SK-N-SH (cell line): Measurements from ENCODE around the gene MBP. TPM values are rescaled to one million over a fixed set of nuclear protein-coding genes. Genes with fewer than 3 reads are reported as not detected.

Experiments
- CTCF ChIA-PET: fragments of 300-600, 350-600 bp; formaldehyde crosslinking; extraction: SDS; loops from one replicate; lab custom pipeline; 2021; lab: Yijun Ruan, JAX
- POLR2A ChIA-PET: fragments of 350-600 bp; sonication (Branson Sonifier 250); formaldehyde crosslinking; extraction: SDS; loops from one replicate; lab custom pipeline; 2020; ENCODE audit warnings: antibody characterized with exemption, inconsistent platforms; lab: Yijun Ruan, JAX
- DNase-seq: peaks from one replicate; pipeline ENCODE4 v3.0.0; 2012
- H2AFZ ChIP-seq: fragments of 200-600 bp; sonication (generic); 2 replicates; pipeline ENCODE4 v1.8.1; 2016; ENCODE audit warnings: antibody characterized with exemption, mild to moderate bottlenecking, low read depth
- H3F3A ChIP-seq: fragments of 200-600 bp; sonication (generic); replicated peaks from 2 replicates; pipeline ENCODE3; 2016; ENCODE audit warnings: antibody characterized with exemption, mild to moderate bottlenecking; ENCODE audit not compliant: insufficient read depth
- H3K27ac ChIP-seq, 2 experiments: fragments of 200-500 bp in 1 of 2; fragments of 200-600 bp in 1 of 2; sonication (Bioruptor generic) in 1 of 2; sonication (generic), shearing (Covaris generic) in 1 of 2; 2 replicates each; pipeline versions ENCODE4 v1.5.1 to v1.6.1; 2014 to 2016; ENCODE audit warnings: low read depth in 2 of 2, inconsistent platforms in 1 of 2, low read length in 1 of 2, mild to moderate bottlenecking in 1 of 2, mixed read lengths in 1 of 2
- H3K27me3 ChIP-seq: fragments of 200-600 bp; sonication (generic), shearing (Covaris generic); 2 replicates; pipeline ENCODE4 v1.6.1; 2016; ENCODE audit warnings: mixed run types; ENCODE audit not compliant: insufficient read depth
- H3K36me3 ChIP-seq, 2 experiments: fragments of 200-500 bp in 1 of 2; fragments of 200-600 bp in 1 of 2; sonication (Bioruptor generic) in 1 of 2; sonication (generic) in 1 of 2; replicated peaks in 1 of 2; 2 replicates each; pipeline versions ENCODE3 to v1.5.1; 2014 to 2016; ENCODE audit warnings: low read length in 1 of 2, mild to moderate bottlenecking in 1 of 2; ENCODE audit not compliant: insufficient read depth in 2 of 2, control insufficient read depth in 1 of 2
- H3K4me1 ChIP-seq, 2 experiments: fragments of 200-500 bp in 1 of 2; fragments of 200-600 bp in 1 of 2; sonication (Bioruptor generic) in 1 of 2; sonication (generic), shearing (Covaris generic) in 1 of 2; 2 replicates each; pipeline versions ENCODE4 v1.5.1 to v1.6.1; 2014 to 2016; ENCODE audit warnings: low read depth in 1 of 2, low read length in 1 of 2, mixed run types in 1 of 2; ENCODE audit not compliant: insufficient read depth in 2 of 2, control insufficient read depth in 1 of 2
- H3K4me2 ChIP-seq: fragments of 200-600 bp; sonication (generic), shearing (Covaris generic); 2 replicates; pipeline ENCODE4 v1.6.1; 2017; ENCODE audit warnings: mixed run types
- H3K4me3 ChIP-seq, 2 experiments: fragments of 200-500 bp in 1 of 2; fragments of 200-600 bp in 1 of 2; sonication (Bioruptor generic) in 1 of 2; sonication (generic), shearing (Covaris generic) in 1 of 2; 2 replicates each; pipeline versions ENCODE4 v1.5.1 to v1.8.1; 2014 to 2016; ENCODE audit warnings: low read depth in 2 of 2, inconsistent platforms in 1 of 2, low read length in 1 of 2, mild to moderate bottlenecking in 1 of 2, mixed read lengths in 1 of 2, moderate library complexity in 1 of 2
- H3K79me2 ChIP-seq: fragments of 200-600 bp; sonication (generic); 2 replicates; pipeline ENCODE4 v1.8.1; 2017; ENCODE audit warnings: mild to moderate bottlenecking; ENCODE audit not compliant: insufficient read depth
- H3K9ac ChIP-seq: fragments of 200-600 bp; sonication (generic); 2 replicates; pipeline ENCODE4 v1.6.1; 2017; ENCODE audit warnings: mixed run types
- H3K9me2 ChIP-seq: fragments of 200-600 bp; sonication (generic); 2 replicates; pipeline ENCODE4 v1.6.1; 2017; ENCODE audit warnings: mixed run types
- H3K9me3 ChIP-seq: fragments of 200-600 bp; sonication (generic); 2 replicates; pipeline ENCODE4 v1.6.1; 2017; ENCODE audit warnings: mixed run types, mild to moderate bottlenecking, moderate library complexity
- H4K20me1 ChIP-seq: fragments of 200-600 bp; sonication (generic); 2 replicates; pipeline ENCODE4 v1.6.1; 2017; ENCODE audit warnings: mild to moderate bottlenecking, mixed run types; ENCODE audit not compliant: insufficient read depth
- CHD2 ChIP-seq: fragments of 150-350 bp; IDR thresholded peaks from 2 replicates; pipeline ENCODE4 v1.6.1; 2018; ENCODE audit warnings: low read length; ENCODE audit not compliant: partially characterized antibody
- ELF1 ChIP-seq: IDR thresholded peaks from 2 replicates; pipeline ENCODE4 v1.4.0; 2012
- EP300 ChIP-seq, 2 experiments: IDR thresholded peaks; 2 replicates each; pipeline versions ENCODE4 v1.4.0 to v1.6.1; 2012; ENCODE audit warnings: borderline replicate concordance in 1 of 2, low read depth in 1 of 2, low read length in 1 of 2
- EZH2phosphoT487 ChIP-seq: fragments of 200-600 bp; sonication (generic); IDR thresholded peaks from 2 replicates; pipeline ENCODE4 v1.6.1; 2017; ENCODE audit warnings: low read depth, mixed run types, mild to moderate bottlenecking, antibody characterized with exemption, moderate library complexity, borderline replicate concordance
- FOSL2 ChIP-seq: IDR thresholded peaks from 2 replicates; pipeline ENCODE4 v1.4.0; 2012; ENCODE audit warnings: low read depth, mild to moderate bottlenecking, moderate library complexity, borderline replicate concordance
- FOXJ3 ChIP-seq: sonication (generic); formaldehyde crosslinking; IDR thresholded peaks from 2 replicates; pipeline ENCODE4 v1.5.1; 2020; ENCODE audit warnings: mild to moderate bottlenecking, missing genetic modification reagents
- FOXM1 ChIP-seq: IDR thresholded peaks from 2 replicates; pipeline ENCODE4 v1.4.0; 2012; ENCODE audit warnings: low read depth, mild to moderate bottlenecking
- GABPA ChIP-seq: IDR thresholded peaks from 2 replicates; pipeline ENCODE4 v1.4.0; 2012; ENCODE audit warnings: low read depth, mild to moderate bottlenecking
- GATA2 ChIP-seq: sonication (generic); formaldehyde crosslinking; IDR thresholded peaks from 2 replicates; pipeline ENCODE4 v1.5.0; 2020; ENCODE audit warnings: mild to moderate bottlenecking, missing genetic modification reagents
- JUND ChIP-seq: IDR thresholded peaks from 2 replicates; pipeline ENCODE4 v1.4.0; 2012
- MXI1 ChIP-seq: IDR thresholded peaks from 2 replicates; pipeline ENCODE4 v1.6.1; 2012; ENCODE audit warnings: mild to moderate bottlenecking, low read depth, low read length, improper control_type of control experiment
- NFIC ChIP-seq: IDR thresholded peaks from 2 replicates; pipeline ENCODE4 v1.4.0; 2012; ENCODE audit warnings: borderline replicate concordance
- NRF1 ChIP-seq: IDR thresholded peaks from 2 replicates; pipeline ENCODE4 v1.6.1; 2012; ENCODE audit warnings: low read depth, mild to moderate bottlenecking, low read length
- POLR2AphosphoS5 ChIP-seq: IDR thresholded peaks from 2 replicates; pipeline ENCODE4 v1.6.1; 2012; ENCODE audit warnings: low read depth, low read length
- RAD21 ChIP-seq: IDR thresholded peaks from 2 replicates; pipeline ENCODE4 v1.6.1; 2012; ENCODE audit warnings: mild to moderate bottlenecking, low read length
- RCOR1 ChIP-seq: fragments of 150-350 bp; IDR thresholded peaks from 2 replicates; pipeline ENCODE4 v1.6.1; 2017; ENCODE audit warnings: antibody characterized with exemption, low read length
- RFX5 ChIP-seq: IDR thresholded peaks from 2 replicates; pipeline ENCODE4 v1.6.1; 2012; ENCODE audit warnings: mild to moderate bottlenecking, improper control_type of control experiment, low read length
- SIN3A ChIP-seq: IDR thresholded peaks from 2 replicates; pipeline ENCODE4 v1.6.1; 2012; ENCODE audit warnings: low read depth, mild to moderate bottlenecking, low read length, moderate library complexity, borderline replicate concordance
- SMC3 ChIP-seq: IDR thresholded peaks from 2 replicates; pipeline ENCODE4 v1.6.1; 2012; ENCODE audit warnings: low read depth, low read length, improper control_type of control experiment
- TAF1 ChIP-seq: IDR thresholded peaks from 2 replicates; pipeline ENCODE4 v1.6.1; 2012; ENCODE audit warnings: low read depth, mild to moderate bottlenecking, low read length, moderate library complexity, borderline replicate concordance
- TCF12 ChIP-seq: IDR thresholded peaks from 2 replicates; pipeline ENCODE4 v1.4.0; 2012
- TEAD4 ChIP-seq: IDR thresholded peaks from 2 replicates; pipeline ENCODE4 v1.4.0; 2012; ENCODE audit warnings: mild to moderate bottlenecking, borderline replicate concordance; ENCODE audit not compliant: insufficient read depth
- YY1 ChIP-seq: IDR thresholded peaks from 2 replicates; pipeline ENCODE4 v1.4.0; 2012; ENCODE audit warnings: low read depth, mild to moderate bottlenecking
- WGBS: methylation state at CpG from one replicate; pipeline ENCODE4 v1.1.6; 2017; ENCODE audit warnings: low lambda C conversion rate; 5-methylcytosine and 5-hydroxymethylcytosine counted together
- polyA plus RNA-seq, 3 experiments: library from polyadenylated mRNA; depleted of rRNA; stranded (reverse); fragments of >200 nt; gene quantifications; 2 replicates each; pipeline ENCODE4 v1.2.3, GENCODE V29; 2012
- TF ChIP-seq, protein P1 (sequence below): IDR thresholded peaks from 2 replicates; pipeline ENCODE4 v1.4.0; 2012; ENCODE audit warnings: low read depth, borderline replicate concordance
- TF ChIP-seq, protein P2 (sequence below): fragments of 150-350 bp; IDR thresholded peaks from 2 replicates; pipeline ENCODE4 v1.6.1; 2016; ENCODE audit warnings: mild to moderate bottlenecking, low read depth, low read length
- TF ChIP-seq, protein P3 (sequence below): IDR thresholded peaks from 2 replicates; pipeline ENCODE4; 2012
- TF ChIP-seq, protein P4 (sequence below): fragments of 150-350 bp; IDR thresholded peaks from 2 replicates; pipeline ENCODE4 v1.6.1; 2017; ENCODE audit warnings: antibody characterized with exemption, low read length, low read depth, borderline replicate concordance
- TF ChIP-seq, protein P5 (sequence below): IDR thresholded peaks from 2 replicates; pipeline ENCODE4 v1.4.0; 2012; ENCODE audit warnings: low read depth
- TF ChIP-seq, protein P6 (sequence below): fragments of 200-600 bp; sonication (generic); IDR thresholded peaks from 2 replicates; pipeline ENCODE4 v1.6.1; 2017; ENCODE audit warnings: antibody characterized with exemption, mild to moderate bottlenecking, moderate library complexity

MBP gene
- polyA plus RNA-seq, 1 of the 3 experiments (the other 2 are of a cell fraction): 1.6 TPM

DNA sequence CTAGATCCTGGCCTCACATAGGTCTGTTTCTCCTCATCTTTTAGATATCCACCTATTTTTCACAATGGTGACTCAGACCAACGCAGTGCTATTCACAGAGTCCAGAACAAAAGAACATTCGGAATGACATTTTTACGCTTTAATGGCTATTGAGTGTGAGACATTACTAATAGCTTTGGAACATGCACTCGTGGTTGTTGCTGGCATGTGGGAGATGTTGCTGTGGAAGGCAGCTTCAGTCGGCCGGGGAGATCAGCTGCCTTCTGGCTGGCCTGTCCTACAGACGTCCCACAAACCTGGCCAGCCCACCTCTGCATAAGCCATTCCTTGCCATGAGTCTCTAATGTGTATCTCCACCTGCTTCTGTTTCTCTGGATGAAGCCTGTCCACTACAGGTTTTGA lies 3.4 kb downstream of the MBP start:
- 18% methylated on average over 7 of the region's 7 CpGs for WGBS
- H3K79me2 ChIP-seq: no peaks in the 10 kb centered on the region
- DNase-seq: no peak
- H3K9ac ChIP-seq: peak overlapping the region; percentile 19; the same call in 1 of the 2 replicates
- H3K9me2 ChIP-seq: no peaks in the 10 kb centered on the region
- no peaks in the 10 kb centered on the region for H4K20me1 ChIP-seq
- 0 out of 2 replicates have a peak, but pooled peaks cover 5% of the 10 kb centered on the region for H3K27me3 ChIP-seq
- H2AFZ ChIP-seq: no peak overlapping the region
- H3K27ac ChIP-seq: peak overlapping the region in 1 of 2 experiments; percentile 72; a peak in 3 of 4 replicates
- H3K9me3 ChIP-seq: no peaks in the 10 kb centered on the region
- peaks cover 0 to 5% of the 10 kb centered on the region in 2 experiments; a peak in 3 of 4 replicates for H3K4me1 ChIP-seq
- H3F3A ChIP-seq: peaks cover 12% of the 10 kb centered on the region
- 0 out of 2 replicates have a peak overlapping the region, but pooled peaks have one; percentile 15 for H3K4me2 ChIP-seq
- H3K4me3 ChIP-seq: no peak overlapping the region
- POLR2A ChIA-PET: no interaction called here
- H3K36me3 ChIP-seq: no peaks in the 10 kb centered on the region
- CTCF ChIA-PET: no interaction called here
- TF ChIP-seq FOXM1: no peak
- TF ChIP-seq ELF1: no peak
- TF ChIP-seq RCOR1: no peak
- TF ChIP-seq YY1: no peak
- TF ChIP-seq JUND: peak; percentile 82; the same call in 1 of the 2 replicates
- TF ChIP-seq, protein P1, sequence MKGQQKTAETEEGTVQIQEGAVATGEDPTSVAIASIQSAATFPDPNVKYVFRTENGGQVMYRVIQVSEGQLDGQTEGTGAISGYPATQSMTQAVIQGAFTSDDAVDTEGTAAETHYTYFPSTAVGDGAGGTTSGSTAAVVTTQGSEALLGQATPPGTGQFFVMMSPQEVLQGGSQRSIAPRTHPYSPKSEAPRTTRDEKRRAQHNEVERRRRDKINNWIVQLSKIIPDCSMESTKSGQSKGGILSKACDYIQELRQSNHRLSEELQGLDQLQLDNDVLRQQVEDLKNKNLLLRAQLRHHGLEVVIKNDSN: no peak
- peak; percentile 92 for TF ChIP-seq TCF12
- peak; percentile 50; the same call in 1 of the 2 replicates for TF ChIP-seq NFIC
- TF ChIP-seq GABPA: no peak
- TF ChIP-seq RAD21: no peak
- TF ChIP-seq, protein P2, sequence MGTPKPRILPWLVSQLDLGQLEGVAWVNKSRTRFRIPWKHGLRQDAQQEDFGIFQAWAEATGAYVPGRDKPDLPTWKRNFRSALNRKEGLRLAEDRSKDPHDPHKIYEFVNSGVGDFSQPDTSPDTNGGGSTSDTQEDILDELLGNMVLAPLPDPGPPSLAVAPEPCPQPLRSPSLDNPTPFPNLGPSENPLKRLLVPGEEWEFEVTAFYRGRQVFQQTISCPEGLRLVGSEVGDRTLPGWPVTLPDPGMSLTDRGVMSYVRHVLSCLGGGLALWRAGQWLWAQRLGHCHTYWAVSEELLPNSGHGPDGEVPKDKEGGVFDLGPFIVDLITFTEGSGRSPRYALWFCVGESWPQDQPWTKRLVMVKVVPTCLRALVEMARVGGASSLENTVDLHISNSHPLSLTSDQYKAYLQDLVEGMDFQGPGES: no peak
- no peak for TF ChIP-seq NRF1
- no peak for TF ChIP-seq GATA2 (CRISPR knock-in tag)
- TF ChIP-seq EP300 (IDR thresholded peaks at IDR 0.05; ENCODE audit: borderline replicate concordance in 1 of 2, low read depth in 1 of 2, low read length in 1 of 2): peak in 1 of 2 experiments; percentile 85; a peak in 2 of 4 replicates
- 0 out of 2 replicates have a peak, but pooled peaks have one; percentile 59 for TF ChIP-seq TEAD4
- TF ChIP-seq RFX5: no peak
- TF ChIP-seq SIN3A: no peak
- TF ChIP-seq, protein P3, sequence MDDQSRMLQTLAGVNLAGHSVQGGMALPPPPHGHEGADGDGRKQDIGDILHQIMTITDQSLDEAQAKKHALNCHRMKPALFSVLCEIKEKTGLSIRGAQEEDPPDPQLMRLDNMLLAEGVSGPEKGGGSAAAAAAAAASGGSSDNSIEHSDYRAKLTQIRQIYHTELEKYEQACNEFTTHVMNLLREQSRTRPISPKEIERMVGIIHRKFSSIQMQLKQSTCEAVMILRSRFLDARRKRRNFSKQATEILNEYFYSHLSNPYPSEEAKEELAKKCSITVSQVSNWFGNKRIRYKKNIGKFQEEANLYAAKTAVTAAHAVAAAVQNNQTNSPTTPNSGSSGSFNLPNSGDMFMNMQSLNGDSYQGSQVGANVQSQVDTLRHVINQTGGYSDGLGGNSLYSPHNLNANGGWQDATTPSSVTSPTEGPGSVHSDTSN: peak; percentile 78
- TF ChIP-seq FOSL2: peak; percentile 84
- TF ChIP-seq, protein P4, sequence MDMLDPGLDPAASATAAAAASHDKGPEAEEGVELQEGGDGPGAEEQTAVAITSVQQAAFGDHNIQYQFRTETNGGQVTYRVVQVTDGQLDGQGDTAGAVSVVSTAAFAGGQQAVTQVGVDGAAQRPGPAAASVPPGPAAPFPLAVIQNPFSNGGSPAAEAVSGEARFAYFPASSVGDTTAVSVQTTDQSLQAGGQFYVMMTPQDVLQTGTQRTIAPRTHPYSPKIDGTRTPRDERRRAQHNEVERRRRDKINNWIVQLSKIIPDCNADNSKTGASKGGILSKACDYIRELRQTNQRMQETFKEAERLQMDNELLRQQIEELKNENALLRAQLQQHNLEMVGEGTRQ: no peak
- TF ChIP-seq CHD2: no peak
- no peak for TF ChIP-seq SMC3
- no peak for TF ChIP-seq EZH2phosphoT487
- no peak for TF ChIP-seq MXI1
- no peak for TF ChIP-seq TAF1
- TF ChIP-seq, protein P5, sequence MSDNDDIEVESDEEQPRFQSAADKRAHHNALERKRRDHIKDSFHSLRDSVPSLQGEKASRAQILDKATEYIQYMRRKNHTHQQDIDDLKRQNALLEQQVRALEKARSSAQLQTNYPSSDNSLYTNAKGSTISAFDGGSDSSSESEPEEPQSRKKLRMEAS: peak; percentile 80
- no peak for TF ChIP-seq FOXJ3 (CRISPR knock-in tag)
- TF ChIP-seq, protein P6, sequence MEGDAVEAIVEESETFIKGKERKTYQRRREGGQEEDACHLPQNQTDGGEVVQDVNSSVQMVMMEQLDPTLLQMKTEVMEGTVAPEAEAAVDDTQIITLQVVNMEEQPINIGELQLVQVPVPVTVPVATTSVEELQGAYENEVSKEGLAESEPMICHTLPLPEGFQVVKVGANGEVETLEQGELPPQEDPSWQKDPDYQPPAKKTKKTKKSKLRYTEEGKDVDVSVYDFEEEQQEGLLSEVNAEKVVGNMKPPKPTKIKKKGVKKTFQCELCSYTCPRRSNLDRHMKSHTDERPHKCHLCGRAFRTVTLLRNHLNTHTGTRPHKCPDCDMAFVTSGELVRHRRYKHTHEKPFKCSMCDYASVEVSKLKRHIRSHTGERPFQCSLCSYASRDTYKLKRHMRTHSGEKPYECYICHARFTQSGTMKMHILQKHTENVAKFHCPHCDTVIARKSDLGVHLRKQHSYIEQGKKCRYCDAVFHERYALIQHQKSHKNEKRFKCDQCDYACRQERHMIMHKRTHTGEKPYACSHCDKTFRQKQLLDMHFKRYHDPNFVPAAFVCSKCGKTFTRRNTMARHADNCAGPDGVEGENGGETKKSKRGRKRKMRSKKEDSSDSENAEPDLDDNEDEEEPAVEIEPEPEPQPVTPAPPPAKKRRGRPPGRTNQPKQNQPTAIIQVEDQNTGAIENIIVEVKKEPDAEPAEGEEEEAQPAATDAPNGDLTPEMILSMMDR: no peak
- peak; percentile 35; the same call in 1 of the 2 replicates for TF ChIP-seq POLR2AphosphoS5
